Measurements from ENCODE around the gene NOL9. TPM values are rescaled to one million over a fixed set of nuclear protein-coding genes. Genes with fewer than 3 reads are reported as not detected.

NOL9 gene
- total and polyA plus RNA-seq, 2 of the 13 experiments (the other 11 are each of a cell fraction or from before 2014, with no cell fraction given), result 18.0 to 24.7 TPM

DNA sequence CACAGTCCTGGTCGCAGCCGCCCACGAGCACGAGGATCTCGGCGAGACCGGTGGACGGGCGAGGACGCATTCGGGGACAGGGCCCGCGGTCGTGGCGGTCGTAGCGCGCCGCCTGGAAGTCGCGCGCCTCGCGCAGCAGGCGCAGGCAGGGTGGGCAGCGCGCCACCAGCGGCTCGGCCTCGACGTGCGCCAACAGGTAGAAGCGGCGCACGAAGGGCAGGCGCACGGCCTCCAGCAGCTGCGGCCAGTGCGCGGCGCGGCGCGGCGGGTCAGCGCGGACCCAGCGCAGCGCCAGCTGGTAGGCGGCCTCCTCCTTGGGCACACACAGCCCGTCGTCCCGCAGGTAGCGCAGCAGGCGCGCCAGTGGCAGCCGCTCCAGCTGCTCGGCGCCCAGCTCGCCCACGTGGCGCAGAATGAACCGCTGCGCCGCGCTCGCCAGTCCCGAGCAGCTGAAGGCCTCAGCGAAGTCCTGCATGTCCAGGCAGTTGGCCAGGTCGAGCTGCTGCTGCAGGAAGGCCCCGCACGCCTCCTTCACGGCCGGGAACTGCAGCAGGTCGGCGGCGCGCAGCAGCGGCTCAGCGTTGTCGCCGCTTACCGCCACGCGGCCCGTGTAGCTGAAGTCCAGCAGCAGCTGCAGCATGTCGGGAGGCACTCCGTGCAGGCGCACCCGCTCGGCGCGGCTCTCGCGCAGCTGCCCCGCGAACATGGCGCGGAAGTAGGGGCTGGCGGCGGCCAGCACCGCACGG lies 47.8 kb upstream of the NOL9 start (continued):
- TF ChIP-seq, protein P1, sequence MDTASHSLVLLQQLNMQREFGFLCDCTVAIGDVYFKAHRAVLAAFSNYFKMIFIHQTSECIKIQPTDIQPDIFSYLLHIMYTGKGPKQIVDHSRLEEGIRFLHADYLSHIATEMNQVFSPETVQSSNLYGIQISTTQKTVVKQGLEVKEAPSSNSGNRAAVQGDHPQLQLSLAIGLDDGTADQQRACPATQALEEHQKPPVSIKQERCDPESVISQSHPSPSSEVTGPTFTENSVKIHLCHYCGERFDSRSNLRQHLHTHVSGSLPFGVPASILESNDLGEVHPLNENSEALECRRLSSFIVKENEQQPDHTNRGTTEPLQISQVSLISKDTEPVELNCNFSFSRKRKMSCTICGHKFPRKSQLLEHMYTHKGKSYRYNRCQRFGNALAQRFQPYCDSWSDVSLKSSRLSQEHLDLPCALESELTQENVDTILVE (CRISPR knock-in tag; IDR thresholded peaks at IDR 0.05), result 0 out of 2 replicates have a peak, but pooled peaks have one; percentile 3
- TF ChIP-seq FOXC1 (CRISPR knock-in tag; IDR thresholded peaks at IDR 0.05; ENCODE audit: borderline replicate concordance), result peak; percentile 76; the same call in 1 of the 2 replicates
- TF ChIP-seq STAT5B (CRISPR knock-in tag; IDR thresholded peaks at IDR 0.05), result no peak
- 0 out of 2 replicates have a peak, but pooled peaks have one; percentile 1 for TF ChIP-seq BCL6 (CRISPR knock-in tag; IDR thresholded peaks at IDR 0.05)
- TF ChIP-seq ZNF589 (CRISPR knock-in tag; conservative IDR thresholded peaks at IDR 0.05), result no peak
- TF ChIP-seq, protein P2, sequence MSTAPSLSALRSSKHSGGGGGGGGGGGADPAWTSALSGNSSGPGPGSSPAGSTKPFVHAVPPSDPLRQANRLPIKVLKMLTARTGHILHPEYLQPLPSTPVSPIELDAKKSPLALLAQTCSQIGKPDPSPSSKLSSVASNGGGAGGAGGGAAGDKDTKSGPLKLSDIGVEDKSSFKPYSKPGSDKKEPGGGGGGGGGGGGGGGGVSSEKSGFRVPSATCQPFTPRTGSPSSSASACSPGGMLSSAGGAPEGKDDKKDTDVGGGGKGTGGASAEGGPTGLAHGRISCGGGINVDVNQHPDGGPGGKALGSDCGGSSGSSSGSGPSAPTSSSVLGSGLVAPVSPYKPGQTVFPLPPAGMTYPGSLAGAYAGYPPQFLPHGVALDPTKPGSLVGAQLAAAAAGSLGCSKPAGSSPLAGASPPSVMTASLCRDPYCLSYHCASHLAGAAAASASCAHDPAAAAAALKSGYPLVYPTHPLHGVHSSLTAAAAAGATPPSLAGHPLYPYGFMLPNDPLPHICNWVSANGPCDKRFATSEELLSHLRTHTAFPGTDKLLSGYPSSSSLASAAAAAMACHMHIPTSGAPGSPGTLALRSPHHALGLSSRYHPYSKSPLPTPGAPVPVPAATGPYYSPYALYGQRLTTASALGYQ (CRISPR knock-in tag; IDR thresholded peaks at IDR 0.05), result no peak
- TF ChIP-seq HNRNPUL1 (IDR thresholded peaks at IDR 0.05; ENCODE audit: low read depth, low read length), result no peak
- TF ChIP-seq, protein P3, sequence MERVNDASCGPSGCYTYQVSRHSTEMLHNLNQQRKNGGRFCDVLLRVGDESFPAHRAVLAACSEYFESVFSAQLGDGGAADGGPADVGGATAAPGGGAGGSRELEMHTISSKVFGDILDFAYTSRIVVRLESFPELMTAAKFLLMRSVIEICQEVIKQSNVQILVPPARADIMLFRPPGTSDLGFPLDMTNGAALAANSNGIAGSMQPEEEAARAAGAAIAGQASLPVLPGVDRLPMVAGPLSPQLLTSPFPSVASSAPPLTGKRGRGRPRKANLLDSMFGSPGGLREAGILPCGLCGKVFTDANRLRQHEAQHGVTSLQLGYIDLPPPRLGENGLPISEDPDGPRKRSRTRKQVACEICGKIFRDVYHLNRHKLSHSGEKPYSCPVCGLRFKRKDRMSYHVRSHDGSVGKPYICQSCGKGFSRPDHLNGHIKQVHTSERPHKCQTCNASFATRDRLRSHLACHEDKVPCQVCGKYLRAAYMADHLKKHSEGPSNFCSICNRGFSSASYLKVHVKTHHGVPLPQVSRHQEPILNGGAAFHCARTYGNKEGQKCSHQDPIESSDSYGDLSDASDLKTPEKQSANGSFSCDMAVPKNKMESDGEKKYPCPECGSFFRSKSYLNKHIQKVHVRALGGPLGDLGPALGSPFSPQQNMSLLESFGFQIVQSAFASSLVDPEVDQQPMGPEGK (CRISPR knock-in tag; IDR thresholded peaks at IDR 0.05), result no peak
- TF ChIP-seq HNF4A (CRISPR knock-in tag; IDR thresholded peaks at IDR 0.05), result no peak
- no peak for TF ChIP-seq XRCC5 (optimal IDR thresholded peaks at IDR 0.05; ENCODE audit: low read length)
- no peak for TF ChIP-seq HNF4G (IDR thresholded peaks at IDR 0.05; ENCODE audit: borderline replicate concordance, low read depth, low read length)
- peak; percentile 9; the same call in 1 of the 2 replicates for TF ChIP-seq HNF4G (CRISPR knock-in tag; IDR thresholded peaks at IDR 0.05; ENCODE audit: borderline replicate concordance, low read depth)
- TF ChIP-seq ZBTB8A (CRISPR knock-in tag; IDR thresholded peaks at IDR 0.05; ENCODE audit: borderline replicate concordance, low read depth), result no peak
- no peak for TF ChIP-seq RXRA (CRISPR knock-in tag; IDR thresholded peaks at IDR 0.05)
- TF ChIP-seq ELF3 (CRISPR knock-in tag; IDR thresholded peaks at IDR 0.05), result no peak
- TF ChIP-seq MXI1 (IDR thresholded peaks at IDR 0.05; ENCODE audit: borderline replicate concordance, low read depth, low read length), result no peak
- no peak for TF ChIP-seq ZSCAN9 (CRISPR knock-in tag; IDR thresholded peaks at IDR 0.05; ENCODE audit: borderline replicate concordance)
- 0 out of 2 replicates have a peak, but pooled peaks have one; percentile 5 for TF ChIP-seq NFKBIZ (CRISPR knock-in tag; IDR thresholded peaks at IDR 0.05)
- TF ChIP-seq TBX2 (CRISPR knock-in tag; IDR thresholded peaks at IDR 0.05; ENCODE audit: borderline replicate concordance), result no peak
- TF ChIP-seq ZNF230 (CRISPR knock-in tag; IDR thresholded peaks at IDR 0.05), result peak; percentile 13; the same call in 1 of the 2 replicates
- no peak for TF ChIP-seq ZNF446 (CRISPR knock-in tag; IDR thresholded peaks at IDR 0.05)
- no peak for TF ChIP-seq ZNF605 (CRISPR knock-in tag; IDR thresholded peaks at IDR 0.05)
- no peak for TF ChIP-seq CHD4 (IDR thresholded peaks at IDR 0.05; ENCODE audit: borderline replicate concordance, low read length)
- peak; percentile 25; the same call in 1 of the 2 replicates for TF ChIP-seq ZNF546 (CRISPR knock-in tag; conservative IDR thresholded peaks at IDR 0.05)
- no peak for TF ChIP-seq ZNF619 (CRISPR knock-in tag; IDR thresholded peaks at IDR 0.05)
- no peak for TF ChIP-seq SMAD1 (CRISPR knock-in tag; IDR thresholded peaks at IDR 0.05; ENCODE audit: borderline replicate concordance, low read depth)
- peak; percentile 73; the same call in 1 of the 2 replicates for TF ChIP-seq CHCHD3 (CRISPR knock-in tag; IDR thresholded peaks at IDR 0.05)
- no peak for TF ChIP-seq ZNF879 (CRISPR knock-in tag; IDR thresholded peaks at IDR 0.05)
